ENCODE data around the gene TMTC3.

- no peak for TF ChIP-seq POLR2AphosphoS5 (IDR thresholded peaks at IDR 0.05; ENCODE audit: low read depth, low read length)
- no peak for TF ChIP-seq POLR2A (IDR thresholded peaks at IDR 0.05; ENCODE audit: low read depth, low read length)
- TF ChIP-seq TAF1 (IDR thresholded peaks at IDR 0.05; ENCODE audit: low read depth, low read length) = no peak
- no peak for TF ChIP-seq SPI1 (IDR thresholded peaks at IDR 0.05; ENCODE audit: low read depth, low read length)
Measured at GRCh38 chr12:88248606-88249005, 106.5 kb downstream of the TMTC3 start.

All from GM12891 (cell line).